GM18858 (cell line): Measurements from ENCODE around the gene PKD1L1.
"Not testable (repeated sequence)": the region's sequence is repeated elsewhere in the genome, so short reads cannot be mapped to it uniquely, and the experiment has no call there.

Source experiments
- ATAC-seq: cut with Tn5 transposase; IDR thresholded peaks from one replicate; pipeline ENCODE4 v1.9.1; 2021; ENCODE audit not compliant: unreplicated experiment

Gene PKD1L1

GRCh38 chr7:47948141-47948790 is at the start of gene PKD1L1:
Gene PKD1L1, minus strand, starts transcription at chr7:47948466. Its CDS starts 26 bp downstream, at chr7:47948440.
- no peak for ATAC-seq

- no peak for ATAC-seq
These were observed 44.2 kb upstream of the PKD1L1 start for GRCh38 chr7:47992446-47992845.

GRCh38 chr7:47991741-47992311 is 43.6 kb upstream of the PKD1L1 start:
- peak; percentile 95 for ATAC-seq

- ATAC-seq: no peak
These were observed 43.0 kb upstream of the PKD1L1 start for GRCh38 chr7:47991270-47991669.

- ATAC-seq: no peak
These were observed 42.3 kb upstream of the PKD1L1 start for GRCh38 chr7:47990592-47990991.

GRCh38 chr7:47989607-47990400 is 41.5 kb upstream of the PKD1L1 start:
- not testable (repeated sequence) for ATAC-seq

GRCh38 chr7:47988496-47989386 is 40.5 kb upstream of the PKD1L1 start:
- no peak for ATAC-seq

GRCh38 chr7:47982610-47983009 is 34.3 kb upstream of the PKD1L1 start:
- no peak for ATAC-seq

- not testable (repeated sequence) for ATAC-seq
These were observed 32.4 kb upstream of the PKD1L1 start for GRCh38 chr7:47980648-47981047.

- no peak for ATAC-seq
These were observed 31.5 kb upstream of the PKD1L1 start for GRCh38 chr7:47979832-47980181.

GRCh38 chr7:47979145-47979831 is 31.0 kb upstream of the PKD1L1 start, which contains the start of gene HUS1:
Gene HUS1, minus strand, starts transcription at chr7:47979615. Its CDS starts 96 bp downstream, at chr7:47979519.
- peak; percentile 97 for ATAC-seq

GRCh38 chr7:47978790-47979144 is 30.5 kb upstream of the PKD1L1 start:
- no peak for ATAC-seq

- ATAC-seq: no peak
These were observed 25.5 kb upstream of the PKD1L1 start for GRCh38 chr7:47973739-47974138.

GRCh38 chr7:47970761-47971160 is 22.5 kb upstream of the PKD1L1 start:
- ATAC-seq: no peak

GRCh38 chr7:47968847-47969774 is 20.8 kb upstream of the PKD1L1 start:
- ATAC-seq: peak; percentile 71

- ATAC-seq: no peak
These were observed 19.4 kb upstream of the PKD1L1 start for GRCh38 chr7:47967708-47968107.

GRCh38 chr7:47967123-47967522 is 18.9 kb upstream of the PKD1L1 start:
- ATAC-seq: no peak

GRCh38 chr7:47965456-47965855 is 17.2 kb upstream of the PKD1L1 start:
- no peak for ATAC-seq

GRCh38 chr7:47962262-47962661 is 14.0 kb upstream of the PKD1L1 start:
- ATAC-seq: no peak
